ENCODE measurements around the gene NNMT. TPM values are rescaled to one million over a fixed set of nuclear protein-coding genes. Genes with fewer than 3 reads are reported as not detected.

The NNMT gene
- total and polyA plus RNA-seq, 8 donors = 4.8 to 139 (median 61.9) TPM

DNA sequence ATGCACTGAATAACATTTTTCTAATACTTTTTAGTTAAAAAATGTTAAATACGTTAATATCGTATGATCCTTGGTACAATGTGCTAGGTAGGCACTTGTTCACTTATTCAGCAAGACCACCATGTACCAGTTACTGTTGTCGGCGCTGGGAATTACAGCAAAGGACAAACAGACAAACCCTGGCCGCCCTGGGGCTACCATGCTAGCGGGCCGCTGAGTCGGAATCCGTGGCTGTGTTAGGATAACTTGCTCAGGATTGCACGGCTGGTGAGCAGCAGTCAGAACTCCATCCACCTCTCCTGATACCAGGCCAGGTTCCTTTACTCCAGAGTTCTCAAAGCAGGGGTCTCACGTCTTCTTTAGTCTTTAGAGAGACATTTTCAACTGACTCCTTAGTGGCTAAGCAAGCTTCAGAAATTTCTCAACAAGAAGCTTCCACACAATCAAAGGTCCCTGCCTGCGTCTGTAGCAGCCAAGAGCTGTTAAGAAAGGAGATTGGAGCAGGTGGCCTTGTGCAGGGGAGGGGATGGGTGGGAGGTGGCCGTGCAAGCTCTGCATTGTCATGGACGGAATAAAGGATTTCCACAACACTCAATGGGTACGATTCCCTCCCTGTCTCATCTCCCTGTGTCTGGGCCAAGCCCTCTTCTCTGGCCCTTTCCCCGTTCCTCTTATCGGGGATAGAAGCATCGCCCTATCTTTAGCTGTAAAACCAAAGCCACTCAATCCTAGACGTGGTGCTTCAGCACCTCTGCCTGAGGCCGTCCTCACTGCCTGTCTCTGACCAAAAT is 39.8 kb upstream of the NNMT start:
- Histone ChIP-seq H3K27me3 (no peaks in the 10 kb centered on the region), H3K27ac (no peak overlapping the region), H3K4me3 (no peak overlapping the region), H3K36me3 (peaks cover 0 to 19% (median 0%) of the 10 kb centered on the region in 3 donors), H3K9me3 (no peaks in the 10 kb centered on the region), H3K4me1 (no peaks in the 10 kb centered on the region)
- intact Hi-C loops (cut with DNase I) = loop anchor here in 1 of 3 donors (10.0 kb wide), 1 partner anchor 222 kb away; no protein-coding TSS in a partner anchor
- 88 to 93% methylated on average over 20 of the region's 20 CpGs for WGBS, 2 donors
- no peak for ATAC-seq
- TF ChIP-seq, protein P1, sequence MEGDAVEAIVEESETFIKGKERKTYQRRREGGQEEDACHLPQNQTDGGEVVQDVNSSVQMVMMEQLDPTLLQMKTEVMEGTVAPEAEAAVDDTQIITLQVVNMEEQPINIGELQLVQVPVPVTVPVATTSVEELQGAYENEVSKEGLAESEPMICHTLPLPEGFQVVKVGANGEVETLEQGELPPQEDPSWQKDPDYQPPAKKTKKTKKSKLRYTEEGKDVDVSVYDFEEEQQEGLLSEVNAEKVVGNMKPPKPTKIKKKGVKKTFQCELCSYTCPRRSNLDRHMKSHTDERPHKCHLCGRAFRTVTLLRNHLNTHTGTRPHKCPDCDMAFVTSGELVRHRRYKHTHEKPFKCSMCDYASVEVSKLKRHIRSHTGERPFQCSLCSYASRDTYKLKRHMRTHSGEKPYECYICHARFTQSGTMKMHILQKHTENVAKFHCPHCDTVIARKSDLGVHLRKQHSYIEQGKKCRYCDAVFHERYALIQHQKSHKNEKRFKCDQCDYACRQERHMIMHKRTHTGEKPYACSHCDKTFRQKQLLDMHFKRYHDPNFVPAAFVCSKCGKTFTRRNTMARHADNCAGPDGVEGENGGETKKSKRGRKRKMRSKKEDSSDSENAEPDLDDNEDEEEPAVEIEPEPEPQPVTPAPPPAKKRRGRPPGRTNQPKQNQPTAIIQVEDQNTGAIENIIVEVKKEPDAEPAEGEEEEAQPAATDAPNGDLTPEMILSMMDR (IDR thresholded peaks at IDR 0.05) = no peak
- no peak for DNase-seq
- FAIRE-seq = no peak

DNA sequence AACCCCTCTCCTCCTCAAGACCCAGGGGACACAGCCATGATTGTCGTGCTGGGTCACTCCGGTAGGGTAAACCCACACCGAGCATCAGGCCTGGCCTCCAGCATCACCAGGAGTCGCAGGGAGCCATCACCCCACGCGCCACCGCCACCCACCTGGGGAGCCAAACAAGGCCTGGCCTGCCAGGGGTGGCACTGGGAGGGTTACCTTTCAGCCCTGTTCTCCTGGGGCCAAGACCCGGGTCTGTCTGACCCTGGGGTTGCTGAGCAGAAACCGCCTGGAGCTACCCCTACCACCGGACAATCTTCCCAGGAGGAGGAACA is 39.3 kb upstream of the NNMT start:
- no peaks in the 10 kb centered on the region for H3K27me3 ChIP-seq
- no peaks in the 10 kb centered on the region for H3K9me3 ChIP-seq
- intact Hi-C loops (cut with DNase I) = loop anchor here in 1 of 3 donors (10.0 kb wide), 1 partner anchor 222 kb away; no protein-coding TSS in a partner anchor
- WGBS, 2 donors = 91 to 92% methylated on average over 10 of the region's 10 CpGs
- TF ChIP-seq, protein P1 (IDR thresholded peaks at IDR 0.05) = no peak
- H3K4me1 ChIP-seq = no peaks in the 10 kb centered on the region
- H3K4me3 ChIP-seq = no peak overlapping the region
- FAIRE-seq (no peak), DNase-seq (no peak), ATAC-seq (no peak)
- H3K27ac ChIP-seq = no peak overlapping the region
- H3K36me3 ChIP-seq = peaks cover 0 to 14% (median 0%) of the 10 kb centered on the region in 3 donors

DNA sequence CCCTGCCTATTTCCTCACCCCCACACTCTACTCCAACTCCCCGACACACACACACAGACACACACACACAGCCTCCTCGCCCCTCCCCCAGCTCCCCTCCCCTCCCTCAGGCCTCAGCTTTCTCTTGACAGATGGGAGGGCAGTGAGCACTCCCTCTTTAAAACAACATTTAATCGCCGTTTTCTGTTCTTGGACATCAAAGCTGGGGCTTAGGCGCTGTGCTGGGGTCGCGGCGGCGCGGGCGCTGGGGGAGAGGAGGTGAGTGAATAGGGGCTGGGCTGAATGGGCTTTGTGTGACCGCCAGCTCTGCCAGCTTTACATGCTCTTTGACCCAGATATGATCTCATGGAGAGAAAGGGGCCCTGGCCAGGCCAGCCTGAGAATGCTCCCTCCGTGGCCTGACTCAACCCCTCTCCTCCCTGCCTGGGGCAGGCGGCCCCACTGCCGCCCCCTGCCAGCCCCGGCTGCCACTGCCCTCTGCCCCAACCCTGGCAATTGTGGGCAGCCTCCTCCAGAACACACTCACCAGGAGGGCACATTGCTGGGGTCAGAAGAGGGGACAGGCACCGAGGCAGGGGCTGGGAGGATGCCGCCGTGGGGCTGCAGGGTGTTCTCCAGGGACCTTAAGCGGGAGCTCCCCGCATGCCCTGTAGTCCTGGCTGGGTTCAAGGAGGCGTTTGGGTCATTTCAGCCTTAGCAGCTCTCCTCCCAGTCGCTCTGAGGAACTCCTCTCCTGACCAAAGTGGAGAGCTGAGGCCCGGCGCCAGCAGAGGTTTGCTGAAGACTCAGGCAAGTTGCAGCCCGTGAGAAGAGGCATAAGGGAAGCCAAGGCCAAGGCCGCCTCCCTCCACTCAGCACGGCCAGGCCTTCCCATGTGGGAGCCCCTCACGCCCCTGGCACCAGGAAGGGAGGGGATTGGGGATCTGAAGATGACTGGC is 38.3 kb upstream of the NNMT start:
- H3K9me3 ChIP-seq = no peaks in the 10 kb centered on the region
- H3K36me3 ChIP-seq = peaks cover 0 to 7% (median 0%) of the 10 kb centered on the region in 3 donors
- H3K4me3 ChIP-seq = no peak overlapping the region
- H3K27ac ChIP-seq = no peak overlapping the region
- peak in 3 of 4 donors; percentile 14 to 33 (median 15) for ATAC-seq
- no peaks in the 10 kb centered on the region for H3K4me1 ChIP-seq
- intact Hi-C loops (cut with DNase I) = loop anchor here in 1 of 3 donors (10.0 kb wide), 1 partner anchor 223 kb away; no protein-coding TSS in a partner anchor
- 62 to 68% methylated on average over 24 to 29 of the region's 29 CpGs for WGBS, 2 donors
- no peaks in the 10 kb centered on the region for H3K27me3 ChIP-seq
- FAIRE-seq = no peak
- peak in 1 of 6 donors; percentile 57 for DNase-seq
- TF ChIP-seq, protein P1 (IDR thresholded peaks at IDR 0.05) = no peak

DNA sequence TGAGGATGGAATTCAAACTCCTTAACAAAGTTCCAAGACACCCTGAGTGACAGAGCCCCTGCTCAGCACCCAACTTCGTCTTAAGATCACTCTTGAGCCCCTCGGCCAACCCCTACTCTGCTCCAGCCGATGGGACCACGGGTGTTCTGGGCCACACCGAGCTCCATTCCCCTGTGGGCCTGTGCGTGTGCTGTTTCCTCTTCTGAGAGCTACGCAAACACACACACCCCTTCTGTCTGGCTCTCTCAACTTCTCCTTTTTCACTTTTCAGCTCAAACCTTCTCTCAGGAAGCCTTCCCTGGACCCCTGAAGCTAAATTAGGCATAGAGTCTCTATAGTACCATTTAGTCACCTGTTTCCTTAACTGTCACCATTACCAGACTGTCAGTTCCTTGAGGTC is 37.5 kb upstream of the NNMT start:
- Histone ChIP-seq H3K27ac (no peak overlapping the region), H3K4me3 (no peak overlapping the region), H3K4me1 (no peaks in the 10 kb centered on the region), H3K27me3 (no peaks in the 10 kb centered on the region), H3K9me3 (no peaks in the 10 kb centered on the region), H3K36me3 (no peaks in the 10 kb centered on the region)
- intact Hi-C loops (cut with DNase I) = loop anchor here in 1 of 3 donors (10.0 kb wide), 1 partner anchor 224 kb away; no protein-coding TSS in a partner anchor
- FAIRE-seq (no peak), ATAC-seq (no peak), DNase-seq (no peak)
- TF ChIP-seq, protein P1 (IDR thresholded peaks at IDR 0.05) = no peak
- WGBS, 2 donors = 81 to 93% methylated on average over 7 of the region's 7 CpGs
